ENCODE results near the gene PPIL6.

DNA sequence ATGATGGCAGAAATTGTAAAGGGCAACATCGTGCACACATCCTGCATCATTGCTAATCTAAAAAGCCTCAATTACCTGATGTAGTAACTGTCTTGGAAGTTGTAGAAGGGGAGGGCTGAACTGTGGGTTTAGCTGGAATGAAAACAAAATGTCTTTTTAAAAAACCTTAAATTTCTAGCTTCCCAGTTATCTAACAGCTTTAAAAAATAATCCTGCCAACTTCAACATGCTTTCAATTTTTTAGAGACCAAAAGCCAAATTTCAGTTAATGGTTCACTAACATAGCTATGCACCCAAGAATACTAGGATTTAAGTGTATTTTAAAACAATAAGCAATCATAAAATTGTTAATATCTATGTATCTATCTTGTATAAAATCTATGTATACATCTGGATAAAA lies 70.1 kb downstream of the PPIL6 start:
- TF ChIP-seq, protein P1, sequence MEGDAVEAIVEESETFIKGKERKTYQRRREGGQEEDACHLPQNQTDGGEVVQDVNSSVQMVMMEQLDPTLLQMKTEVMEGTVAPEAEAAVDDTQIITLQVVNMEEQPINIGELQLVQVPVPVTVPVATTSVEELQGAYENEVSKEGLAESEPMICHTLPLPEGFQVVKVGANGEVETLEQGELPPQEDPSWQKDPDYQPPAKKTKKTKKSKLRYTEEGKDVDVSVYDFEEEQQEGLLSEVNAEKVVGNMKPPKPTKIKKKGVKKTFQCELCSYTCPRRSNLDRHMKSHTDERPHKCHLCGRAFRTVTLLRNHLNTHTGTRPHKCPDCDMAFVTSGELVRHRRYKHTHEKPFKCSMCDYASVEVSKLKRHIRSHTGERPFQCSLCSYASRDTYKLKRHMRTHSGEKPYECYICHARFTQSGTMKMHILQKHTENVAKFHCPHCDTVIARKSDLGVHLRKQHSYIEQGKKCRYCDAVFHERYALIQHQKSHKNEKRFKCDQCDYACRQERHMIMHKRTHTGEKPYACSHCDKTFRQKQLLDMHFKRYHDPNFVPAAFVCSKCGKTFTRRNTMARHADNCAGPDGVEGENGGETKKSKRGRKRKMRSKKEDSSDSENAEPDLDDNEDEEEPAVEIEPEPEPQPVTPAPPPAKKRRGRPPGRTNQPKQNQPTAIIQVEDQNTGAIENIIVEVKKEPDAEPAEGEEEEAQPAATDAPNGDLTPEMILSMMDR (IDR thresholded peaks at IDR 0.05) = no peak
- TF ChIP-seq POLR2A (IDR thresholded peaks at IDR 0.05) (no peak), POLR2AphosphoS5 (IDR thresholded peaks at IDR 0.05) (no peak)
